Middle frontal gyrus (tissue), 1 donor: ENCODE data around the gene TXNDC17.
"Not testable (repeated sequence)": the region's sequence is repeated elsewhere in the genome, so short reads cannot be mapped to it uniquely, and the experiment has no call there.

Experiments used
- DNase-seq: peaks from one replicate; pipeline ENCODE4 v3.0.0-alpha.2; 2015; ENCODE audit warnings: low spot score; ENCODE audit errors: extremely low spot score

The TXNDC17 gene

GRCh38 chr17:6682339-6682738 lies 41.5 kb downstream of the TXNDC17 start:
- no peak for DNase-seq

GRCh38 chr17:6683081-6683684 lies 42.3 kb downstream of the TXNDC17 start:
- DNase-seq = no peak

- DNase-seq = no peak
Observed at GRCh38 chr17:6683730-6684459, 43.0 kb downstream of the TXNDC17 start.

GRCh38 chr17:6684460-6684783 lies 43.6 kb downstream of the TXNDC17 start:
- DNase-seq = no peak

GRCh38 chr17:6684881-6685767 lies 44.3 kb downstream of the TXNDC17 start:
- no peak for DNase-seq

- no peak for DNase-seq
Observed at GRCh38 chr17:6686026-6686425, 45.2 kb downstream of the TXNDC17 start.

- no peak for DNase-seq
Observed at GRCh38 chr17:6688944-6689343, 48.1 kb downstream of the TXNDC17 start.

- no peak for DNase-seq
Observed at GRCh38 chr17:6690641-6691040, 49.8 kb downstream of the TXNDC17 start.

GRCh38 chr17:6691546-6691945 lies 50.7 kb downstream of the TXNDC17 start:
- no peak for DNase-seq

GRCh38 chr17:6691958-6692357 lies 51.1 kb downstream of the TXNDC17 start:
- not testable (repeated sequence) for DNase-seq
